Hematopoietic multipotent progenitor cell treated with erythropoietin and hydrocortisone succinate and interleukin-3 and kit ligand, for 15 days (in vitro differentiated cells): Measurements from ENCODE around the gene PARD3.
"Not testable (repeated sequence)": the region's sequence is repeated elsewhere in the genome, so short reads cannot be mapped to it uniquely, and the experiment has no call there.

ENCODE experiments used
- DNase-seq: peaks from one replicate; pipeline ENCODE4 v3.0.0-alpha.2; 2015; ENCODE audit warnings: low spot score

PARD3 gene

GRCh38 chr10:34098821-34099567, 716.1 kb downstream of the PARD3 start:
- no peak for DNase-seq

GRCh38 chr10:34097682-34098081, 717.4 kb downstream of the PARD3 start:
- DNase-seq, result no peak

GRCh38 chr10:34094961-34095360, 720.1 kb downstream of the PARD3 start:
- DNase-seq, result no peak

GRCh38 chr10:34094146-34094696, 720.9 kb downstream of the PARD3 start:
- DNase-seq, result no peak

- DNase-seq, result no peak
Observed at GRCh38 chr10:34092891-34093290, 722.2 kb downstream of the PARD3 start.

GRCh38 chr10:34091635-34092195, 723.4 kb downstream of the PARD3 start:
- DNase-seq, result no peak

GRCh38 chr10:34089253-34089652, 725.8 kb downstream of the PARD3 start:
- DNase-seq, result no peak

GRCh38 chr10:34088208-34088794, 726.8 kb downstream of the PARD3 start:
- no peak for DNase-seq

GRCh38 chr10:34087095-34087418, 728.0 kb downstream of the PARD3 start:
- no peak for DNase-seq

- DNase-seq, result no peak
Observed at GRCh38 chr10:34083567-34083966, 731.5 kb downstream of the PARD3 start.

- no peak for DNase-seq
Observed at GRCh38 chr10:34081948-34082347, 733.1 kb downstream of the PARD3 start.

- DNase-seq, result no peak
Observed at GRCh38 chr10:34081347-34081743, 733.8 kb downstream of the PARD3 start.

GRCh38 chr10:34080485-34081346, 734.4 kb downstream of the PARD3 start:
- DNase-seq, result no peak

GRCh38 chr10:34079702-34080484, 735.2 kb downstream of the PARD3 start:
- no peak for DNase-seq

- no peak for DNase-seq
Observed at GRCh38 chr10:34078745-34079470, 736.2 kb downstream of the PARD3 start.

GRCh38 chr10:34078017-34078744, 736.9 kb downstream of the PARD3 start:
- no peak for DNase-seq

- no peak for DNase-seq
Observed at GRCh38 chr10:34076443-34076842, 738.7 kb downstream of the PARD3 start.

- DNase-seq, result no peak
Observed at GRCh38 chr10:34075254-34075926, 739.7 kb downstream of the PARD3 start.

GRCh38 chr10:34074051-34074450, 741.0 kb downstream of the PARD3 start:
- no peak for DNase-seq

GRCh38 chr10:34067741-34068140, 747.4 kb downstream of the PARD3 start:
- DNase-seq, result not testable (repeated sequence)
